Measurements from ENCODE around the gene OPRM1.

OPRM1 gene

GRCh38 chr6:154140743-154141142 lies 101.7 kb downstream of the OPRM1 start:
- no peaks in the 10 kb centered on the region for H3K4me1 ChIP-seq (ENCODE audit: control insufficient read depth in 1 of 2, insufficient read depth in 1 of 2, low read depth in 1 of 2, low read length in 1 of 2)
- H3K27me3 ChIP-seq = no peaks in the 10 kb centered on the region
- no peaks in the 10 kb centered on the region for H3K36me3 ChIP-seq
- TF ChIP-seq CTCF (IDR thresholded peaks at IDR 0.05) = no peak
- no peaks in the 10 kb centered on the region for H3K9me3 ChIP-seq
- H3K4me3 ChIP-seq (ENCODE audit: low read depth in 1 of 2, low read length in 1 of 2) = no peak overlapping the region
- no peak overlapping the region for H3K27ac ChIP-seq

GRCh38 chr6:154143753-154144152 lies 104.7 kb downstream of the OPRM1 start:
- Histone ChIP-seq H3K4me1 (ENCODE audit: control insufficient read depth in 1 of 2, insufficient read depth in 1 of 2, low read depth in 1 of 2, low read length in 1 of 2) (no peaks in the 10 kb centered on the region), H3K27me3 (no peaks in the 10 kb centered on the region), H3K4me3 (ENCODE audit: low read depth in 1 of 2, low read length in 1 of 2) (no peak overlapping the region), H3K36me3 (no peaks in the 10 kb centered on the region), H3K27ac (no peak overlapping the region), H3K9me3 (no peaks in the 10 kb centered on the region)
- no peak for TF ChIP-seq CTCF (IDR thresholded peaks at IDR 0.05)

GRCh38 chr6:154154389-154154967 lies 115.4 kb downstream of the OPRM1 start:
- Histone ChIP-seq H3K36me3 (peaks cover 23% of the 10 kb centered on the region), H3K27ac (no peak overlapping the region)
- TF ChIP-seq CTCF (IDR thresholded peaks at IDR 0.05) = peak; percentile 65

GRCh38 chr6:154156135-154156896 lies 117.3 kb downstream of the OPRM1 start:
- Histone ChIP-seq H3K9me3 (no peaks in the 10 kb centered on the region), H3K27ac (peak overlapping the region; percentile 60), H3K27me3 (no peaks in the 10 kb centered on the region), H3K36me3 (peaks cover 37% of the 10 kb centered on the region), H3K4me1 (ENCODE audit: control insufficient read depth in 1 of 2, insufficient read depth in 1 of 2, low read depth in 1 of 2, low read length in 1 of 2) (peaks cover 0 to 3% of the 10 kb centered on the region in 2 experiments), H3K4me3 (ENCODE audit: low read depth in 1 of 2, low read length in 1 of 2) (no peak overlapping the region)
- no peak for TF ChIP-seq CTCF (IDR thresholded peaks at IDR 0.05)

More at GRCh38 chr6:154154389-154154967, 115.4 kb downstream of the OPRM1 start:
- Histone ChIP-seq H3K9me3 (no peaks in the 10 kb centered on the region), H3K27me3 (no peaks in the 10 kb centered on the region), H3K4me3 (ENCODE audit: low read depth in 1 of 2, low read length in 1 of 2) (no peak overlapping the region), H3K4me1 (ENCODE audit: control insufficient read depth in 1 of 2, insufficient read depth in 1 of 2, low read depth in 1 of 2, low read length in 1 of 2) (peaks cover 0 to 3% of the 10 kb centered on the region in 2 experiments)

GRCh38 chr6:154157082-154157481 lies 118.0 kb downstream of the OPRM1 start:
- Histone ChIP-seq H3K4me1 (ENCODE audit: control insufficient read depth in 1 of 2, insufficient read depth in 1 of 2, low read depth in 1 of 2, low read length in 1 of 2) (peaks cover 0 to 3% of the 10 kb centered on the region in 2 experiments), H3K9me3 (no peaks in the 10 kb centered on the region), H3K4me3 (ENCODE audit: low read depth in 1 of 2, low read length in 1 of 2) (no peak overlapping the region), H3K36me3 (peaks cover 42% of the 10 kb centered on the region), H3K27me3 (no peaks in the 10 kb centered on the region), H3K27ac (peak overlapping the region; percentile 60)
- TF ChIP-seq CTCF (IDR thresholded peaks at IDR 0.05) = no peak
